Smooth muscle cell (in vitro differentiated cells): Measurements from ENCODE around the gene TGFB1. TPM values are rescaled to one million over a fixed set of nuclear protein-coding genes. Genes with fewer than 3 reads are reported as not detected.

Experiments used
- DNase-seq: peaks from one replicate; lab custom pipeline; 2025; ENCODE audit not compliant: unreplicated experiment; lab: John Stamatoyannopoulos, UW
- H2AFZ ChIP-seq: fragments of 200-600 bp; sonication (generic); 2 replicates; pipeline ENCODE4 v1.6.0; 2016; ENCODE audit warnings: antibody characterized with exemption, low read depth, mild to moderate bottlenecking
- H3F3A ChIP-seq: fragments of 200-600 bp; sonication (generic); 2 replicates; pipeline ENCODE4 v1.6.0; 2017; ENCODE audit warnings: antibody characterized with exemption, low read depth
- H3K27ac ChIP-seq: fragments of 200-600 bp; sonication (generic); 2 replicates; pipeline ENCODE4 v1.5.1; 2016; ENCODE audit warnings: low read depth, mild to moderate bottlenecking
- H3K27me3 ChIP-seq: fragments of 200-600 bp; sonication (generic); 2 replicates; pipeline ENCODE4 v1.6.1; 2016; ENCODE audit warnings: low read depth, mild to moderate bottlenecking
- H3K36me3 ChIP-seq: fragments of 200-600 bp; sonication (generic); 2 replicates; pipeline ENCODE4 v1.5.1; 2016; ENCODE audit warnings: low read depth
- H3K4me1 ChIP-seq: fragments of 200-600 bp; sonication (generic); 2 replicates; pipeline ENCODE4 v1.5.1; 2016; ENCODE audit warnings: low read depth
- H3K4me2 ChIP-seq: fragments of 200-600 bp; sonication (generic); 2 replicates; pipeline ENCODE4 v1.6.0; 2016; ENCODE audit warnings: mild to moderate bottlenecking
- H3K4me3 ChIP-seq: fragments of 200-600 bp; sonication (generic); 2 replicates; pipeline ENCODE4 v1.5.1; 2016; ENCODE audit warnings: mild to moderate bottlenecking
- H3K79me2 ChIP-seq: fragments of 200-600 bp; sonication (generic); 2 replicates; pipeline ENCODE4 v1.6.0; 2016; ENCODE audit warnings: low read depth, mild to moderate bottlenecking
- H3K9ac ChIP-seq: fragments of 200-600 bp; sonication (generic); 2 replicates; pipeline ENCODE4 v1.6.0; 2016; ENCODE audit warnings: low read depth
- H3K9me3 ChIP-seq: fragments of 200-600 bp; sonication (generic); replicated peaks from 2 replicates; pipeline ENCODE4 v1.5.1; 2016; ENCODE audit warnings: low read depth
- H4K20me1 ChIP-seq: fragments of 200-600 bp; sonication (generic); 2 replicates; pipeline ENCODE4 v1.6.0; 2016; ENCODE audit warnings: low read depth
- WGBS: methylation state at CpG from one replicate; pipeline ENCODE4 v1.1.7; 2016; ENCODE audit warnings: low lambda C conversion rate; 5-methylcytosine and 5-hydroxymethylcytosine counted together
- polyA plus RNA-seq: library from polyadenylated mRNA; unstranded; fragments of >200 nt; fragmentation: Nextera tagmentation; extraction: Ambion mirVana; gene quantifications from 2 replicates; pipeline ENCODE4 v1.2.1, GENCODE V29; 2016
- total RNA-seq: library from RNA; depleted of rRNA; stranded (reverse); fragments of >200 nt; gene quantifications from 2 replicates; pipeline ENCODE4 v1.2.3, GENCODE V29; 2014
- TF ChIP-seq, protein P1 (sequence below): fragments of 200-600 bp; sonication (generic); IDR thresholded peaks from 2 replicates; pipeline ENCODE4 v1.5.1; 2017; ENCODE audit warnings: borderline replicate concordance, mild to moderate bottlenecking, antibody characterized with exemption; ENCODE audit not compliant: insufficient read depth, poor library complexity, severe bottlenecking

TGFB1 gene
- total and polyA plus RNA-seq, 2 experiments from 2014 or later: 51.7 to 199 TPM

DNA sequence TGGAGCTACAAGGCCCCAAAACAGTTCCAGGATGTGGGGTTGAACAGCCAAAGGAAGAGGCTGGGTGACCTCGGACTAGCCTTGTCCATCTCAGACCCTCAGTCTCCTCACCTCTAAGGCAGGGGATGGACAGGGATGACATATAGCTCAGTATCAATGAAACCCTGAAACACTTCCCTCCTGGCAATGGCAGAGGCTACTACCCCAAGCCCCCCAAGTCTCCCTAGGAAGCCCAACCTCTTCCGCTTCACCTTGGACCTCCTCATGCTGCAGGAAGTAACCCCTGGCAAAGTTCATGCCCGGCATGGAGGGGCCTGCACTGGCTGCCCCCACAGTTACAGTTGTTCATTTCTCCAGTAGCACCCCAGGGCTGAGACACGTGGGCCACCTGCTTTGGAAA, 33.2 kb downstream of the TGFB1 start:
- TF ChIP-seq, protein P1, sequence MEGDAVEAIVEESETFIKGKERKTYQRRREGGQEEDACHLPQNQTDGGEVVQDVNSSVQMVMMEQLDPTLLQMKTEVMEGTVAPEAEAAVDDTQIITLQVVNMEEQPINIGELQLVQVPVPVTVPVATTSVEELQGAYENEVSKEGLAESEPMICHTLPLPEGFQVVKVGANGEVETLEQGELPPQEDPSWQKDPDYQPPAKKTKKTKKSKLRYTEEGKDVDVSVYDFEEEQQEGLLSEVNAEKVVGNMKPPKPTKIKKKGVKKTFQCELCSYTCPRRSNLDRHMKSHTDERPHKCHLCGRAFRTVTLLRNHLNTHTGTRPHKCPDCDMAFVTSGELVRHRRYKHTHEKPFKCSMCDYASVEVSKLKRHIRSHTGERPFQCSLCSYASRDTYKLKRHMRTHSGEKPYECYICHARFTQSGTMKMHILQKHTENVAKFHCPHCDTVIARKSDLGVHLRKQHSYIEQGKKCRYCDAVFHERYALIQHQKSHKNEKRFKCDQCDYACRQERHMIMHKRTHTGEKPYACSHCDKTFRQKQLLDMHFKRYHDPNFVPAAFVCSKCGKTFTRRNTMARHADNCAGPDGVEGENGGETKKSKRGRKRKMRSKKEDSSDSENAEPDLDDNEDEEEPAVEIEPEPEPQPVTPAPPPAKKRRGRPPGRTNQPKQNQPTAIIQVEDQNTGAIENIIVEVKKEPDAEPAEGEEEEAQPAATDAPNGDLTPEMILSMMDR: no peak
- Histone ChIP-seq H3K4me1 (peaks cover 19% of the 10 kb centered on the region), H3K4me2 (no peak overlapping the region), H3K27ac (peak overlapping the region; percentile 97), H3F3A (peaks cover 39% of the 10 kb centered on the region), H3K4me3 (no peak overlapping the region), H4K20me1 (peaks cover 30% of the 10 kb centered on the region), H3K27me3 (no peaks in the 10 kb centered on the region), H3K36me3 (no peaks in the 10 kb centered on the region), H3K79me2 (peaks cover 14% of the 10 kb centered on the region), H3K9ac (no peak overlapping the region), H2AFZ (no peak overlapping the region), H3K9me3 (no peaks in the 10 kb centered on the region)
- 99% methylated on average over 4 of the region's 4 CpGs for WGBS
- no peak for DNase-seq

DNA sequence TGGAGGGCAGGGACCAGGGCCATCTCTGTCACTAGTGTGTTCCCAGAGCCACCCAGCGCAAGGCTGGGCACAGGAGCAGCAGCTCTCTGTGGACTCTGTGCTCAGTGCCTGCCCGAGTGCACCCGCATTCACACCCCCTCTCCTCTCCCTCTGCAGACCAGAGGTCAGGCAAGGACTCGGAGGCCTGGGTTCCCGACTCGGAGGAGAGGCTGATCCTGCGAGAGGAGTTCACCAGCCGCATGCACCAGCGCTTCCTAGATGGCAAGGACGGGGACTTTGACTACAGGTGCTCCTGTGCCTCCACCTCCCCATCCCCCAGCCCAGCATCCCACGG, 33.6 kb downstream of the TGFB1 start:
- no peak overlapping the region for H3K27ac ChIP-seq
- H3K4me1 ChIP-seq: peaks cover 17% of the 10 kb centered on the region
- no peaks in the 10 kb centered on the region for H3K36me3 ChIP-seq
- TF ChIP-seq, protein P1: no peak
- no peak overlapping the region for H3K4me3 ChIP-seq
- no peak overlapping the region for H3K9ac ChIP-seq
- no peaks in the 10 kb centered on the region for H3K9me3 ChIP-seq
- H3K79me2 ChIP-seq: peaks cover 18% of the 10 kb centered on the region
- H3F3A ChIP-seq: peaks cover 39% of the 10 kb centered on the region
- no peaks in the 10 kb centered on the region for H3K27me3 ChIP-seq
- H3K4me2 ChIP-seq: no peak overlapping the region
- peaks cover 34% of the 10 kb centered on the region for H4K20me1 ChIP-seq
- WGBS: 94% methylated on average over 6 of the region's 11 CpGs
- no peak for DNase-seq
- no peak overlapping the region for H2AFZ ChIP-seq

DNA sequence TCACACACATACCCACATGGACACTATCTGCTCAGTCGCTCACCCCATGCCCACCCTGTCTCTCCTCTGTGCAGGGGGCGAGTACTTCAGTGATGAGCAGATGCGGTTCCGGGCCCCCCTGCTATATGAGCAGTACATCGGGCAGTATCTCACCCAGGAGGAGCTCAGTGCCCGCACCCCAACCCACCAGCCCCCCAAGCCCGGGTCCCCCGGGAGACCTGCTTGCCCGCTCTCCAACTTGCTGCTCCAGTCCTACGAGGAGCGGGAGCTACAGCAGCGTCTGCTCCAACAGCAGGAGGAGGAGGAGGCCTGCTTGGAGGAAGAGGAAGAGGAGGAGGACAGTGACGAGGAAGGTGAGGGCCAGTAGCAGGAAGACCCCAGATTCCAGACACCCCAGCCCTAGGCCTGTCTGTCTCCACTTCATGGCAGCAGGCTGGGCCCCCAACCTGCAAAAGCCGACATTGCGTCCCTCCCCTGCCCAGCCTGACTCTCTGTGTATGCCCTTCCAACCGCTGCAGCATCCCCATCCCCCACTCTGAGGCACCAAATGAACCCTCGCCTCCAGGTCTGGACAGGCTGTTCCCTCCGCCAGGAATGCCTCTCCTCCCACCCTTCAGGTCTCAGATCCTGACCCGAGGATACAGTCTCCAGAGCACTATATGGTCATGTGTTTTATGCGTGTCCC, 34.1 kb downstream of the TGFB1 start:
- Histone ChIP-seq H3K4me2 (no peak overlapping the region), H4K20me1 (peaks cover 39% of the 10 kb centered on the region), H3K4me3 (no peak overlapping the region), H3K36me3 (no peaks in the 10 kb centered on the region), H3K9me3 (no peaks in the 10 kb centered on the region), H3K79me2 (peaks cover 24% of the 10 kb centered on the region), H3K9ac (no peak overlapping the region), H3K27ac (no peak overlapping the region), H2AFZ (no peak overlapping the region), H3K4me1 (peaks cover 15% of the 10 kb centered on the region), H3K27me3 (no peaks in the 10 kb centered on the region), H3F3A (peaks cover 36% of the 10 kb centered on the region)
- TF ChIP-seq, protein P1: no peak
- WGBS: 84% methylated on average over 20 of the region's 20 CpGs
- DNase-seq: no peak
